ENCODE data around the gene PKP1. TPM values are rescaled to one million over a fixed set of nuclear protein-coding genes. Genes with fewer than 3 reads are reported as not detected.

The PKP1 gene
- total and polyA plus RNA-seq, 2 of the 4 experiments (the other 2 are of a cell fraction) = 0.18 to 0.36 TPM

DNA sequence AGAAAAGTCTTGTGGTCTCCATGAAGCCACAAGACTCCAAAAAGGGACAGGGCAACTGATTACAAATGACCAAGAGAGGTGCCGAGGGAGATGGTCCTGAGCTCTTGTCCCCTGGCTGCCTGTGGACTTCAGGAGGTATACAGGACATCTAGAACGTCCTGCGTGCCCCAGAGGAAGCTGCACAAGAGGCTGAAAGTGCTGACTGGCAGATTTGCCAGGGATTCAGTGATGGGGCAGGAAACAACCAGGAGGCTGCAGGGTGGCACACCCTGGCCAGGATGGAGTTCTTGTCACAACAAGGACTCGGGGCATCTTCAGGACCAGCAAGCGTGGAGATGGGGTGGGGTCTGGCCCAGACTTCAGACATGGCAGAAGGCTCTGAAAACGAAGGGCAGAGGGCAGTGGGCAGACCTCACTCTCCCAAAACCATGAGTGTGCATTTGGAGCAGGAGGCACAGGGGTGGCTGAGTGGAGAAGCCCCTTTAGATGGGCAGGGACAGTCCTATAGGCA is 13.4 kb upstream of the PKP1 start:
- ChIA-PET POLR2A (ENCODE audit: unreplicated experiment) (no interaction called here), CTCF (interaction anchor here (0.8 kb wide), 1 partner anchor 10 kb away, joined by 3 read pairs; no protein-coding TSS in a partner anchor)
- Histone ChIP-seq H2AK5ac (ENCODE audit: low read depth, low read length) (no peak overlapping the region; the same call in 1 of the 2 replicates), H3K18ac (ENCODE audit: low read depth, low read length) (no peak overlapping the region), H3K4me2 (ENCODE audit: low read depth, low read length) (no peak overlapping the region), H3K27me3 (ENCODE audit: control insufficient read depth, insufficient read depth, low read length) (no peaks in the 10 kb centered on the region; the same call in 1 of the 2 replicates), H3K4me1 (ENCODE audit: control insufficient read depth, insufficient read depth, low read length) (peaks cover 12% of the 10 kb centered on the region), H2AFZ (replicated peaks; ENCODE audit: low read length, poor library complexity) (no peak overlapping the region), H3K79me1 (ENCODE audit: low read depth in 1 of 2, low read length in 2 of 2) (no peaks in the 10 kb centered on the region), H3K4ac (ENCODE audit: low read depth, low read length) (no peak overlapping the region; the same call in 1 of the 2 replicates), H3K36me3 (ENCODE audit: control insufficient read depth, insufficient read depth, low read length) (no peaks in the 10 kb centered on the region), H3K27ac (ENCODE audit: insufficient read depth, low read length) (no peak overlapping the region), H3K4me3 (ENCODE audit: insufficient read depth, low read depth, low read length) (no peak overlapping the region), H3K9ac (ENCODE audit: low read depth, low read length) (no peak overlapping the region), H3K9me3 (ENCODE audit: control insufficient read depth, insufficient read depth, low read length) (no peaks in the 10 kb centered on the region), H2AK9ac (replicated peaks; ENCODE audit: low read depth, low read length, poor library complexity) (peak overlapping the region; percentile 77), H4K5ac (ENCODE audit: low read depth, low read length) (no peak overlapping the region), H4K91ac (ENCODE audit: insufficient read depth, low read depth, low read length) (no peak overlapping the region), H2BK5ac (ENCODE audit: low read depth, low read length, poor library complexity, severe bottlenecking) (no peak overlapping the region), H4K8ac (ENCODE audit: low read depth in 2 of 2, low read length in 2 of 2) (no peak overlapping the region), H2BK15ac (ENCODE audit: low read depth, low read length) (no peak overlapping the region), H2BK120ac (ENCODE audit: low read depth, low read length) (no peak overlapping the region), H3K23ac (ENCODE audit: low read depth, low read length) (no peak overlapping the region), H3K14ac (replicated peaks; ENCODE audit: low read depth, low read length) (no peak overlapping the region), H3K56ac (ENCODE audit: extremely low read depth, insufficient read depth, low read length) (no peak overlapping the region), H4K20me1 (ENCODE audit: insufficient read depth, low read length) (no peaks in the 10 kb centered on the region), H2BK20ac (ENCODE audit: low read depth, low read length) (no peak overlapping the region), H3K9me1 (ENCODE audit: insufficient read depth, low read length) (peaks cover 12% of the 10 kb centered on the region)
- BruUV-seq (replicated peaks) = no TSS peak
- TF ChIP-seq MAFK (IDR thresholded peaks at IDR 0.05; ENCODE audit: low read depth, low read length) = peak; percentile 89
- no peak for TF ChIP-seq CEBPB (IDR thresholded peaks at IDR 0.05; ENCODE audit: low read depth, low read length)
- TF ChIP-seq, protein P1, sequence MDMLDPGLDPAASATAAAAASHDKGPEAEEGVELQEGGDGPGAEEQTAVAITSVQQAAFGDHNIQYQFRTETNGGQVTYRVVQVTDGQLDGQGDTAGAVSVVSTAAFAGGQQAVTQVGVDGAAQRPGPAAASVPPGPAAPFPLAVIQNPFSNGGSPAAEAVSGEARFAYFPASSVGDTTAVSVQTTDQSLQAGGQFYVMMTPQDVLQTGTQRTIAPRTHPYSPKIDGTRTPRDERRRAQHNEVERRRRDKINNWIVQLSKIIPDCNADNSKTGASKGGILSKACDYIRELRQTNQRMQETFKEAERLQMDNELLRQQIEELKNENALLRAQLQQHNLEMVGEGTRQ (IDR thresholded peaks at IDR 0.05; ENCODE audit: low read depth, low read length) = no peak
- TF ChIP-seq, protein P2, sequence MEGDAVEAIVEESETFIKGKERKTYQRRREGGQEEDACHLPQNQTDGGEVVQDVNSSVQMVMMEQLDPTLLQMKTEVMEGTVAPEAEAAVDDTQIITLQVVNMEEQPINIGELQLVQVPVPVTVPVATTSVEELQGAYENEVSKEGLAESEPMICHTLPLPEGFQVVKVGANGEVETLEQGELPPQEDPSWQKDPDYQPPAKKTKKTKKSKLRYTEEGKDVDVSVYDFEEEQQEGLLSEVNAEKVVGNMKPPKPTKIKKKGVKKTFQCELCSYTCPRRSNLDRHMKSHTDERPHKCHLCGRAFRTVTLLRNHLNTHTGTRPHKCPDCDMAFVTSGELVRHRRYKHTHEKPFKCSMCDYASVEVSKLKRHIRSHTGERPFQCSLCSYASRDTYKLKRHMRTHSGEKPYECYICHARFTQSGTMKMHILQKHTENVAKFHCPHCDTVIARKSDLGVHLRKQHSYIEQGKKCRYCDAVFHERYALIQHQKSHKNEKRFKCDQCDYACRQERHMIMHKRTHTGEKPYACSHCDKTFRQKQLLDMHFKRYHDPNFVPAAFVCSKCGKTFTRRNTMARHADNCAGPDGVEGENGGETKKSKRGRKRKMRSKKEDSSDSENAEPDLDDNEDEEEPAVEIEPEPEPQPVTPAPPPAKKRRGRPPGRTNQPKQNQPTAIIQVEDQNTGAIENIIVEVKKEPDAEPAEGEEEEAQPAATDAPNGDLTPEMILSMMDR (conservative IDR thresholded peaks at IDR 0.05; ENCODE audit: low read depth, low read length) = no peak
- dilution Hi-C loops (cut with HindIII; ENCODE audit: low sequenced_read_pairs, unreplicated experiment) = no loop called here
- in situ Hi-C loops (cut with MboI; ENCODE audit: low sequenced_read_pairs) = no loop called here
- 80% methylated on average over 1 of the region's 6 CpGs; no CpG with 5 or more reads in 1 of the 2 experiments for WGBS, 2 experiments (ENCODE audit: extremely low coverage in 2 of 2, insufficient read length in 1 of 2)
- intact Hi-C loops (cut with micrococcal nuclease) = loop anchor here (10.0 kb wide), 2 partner anchors 895 to 1165 kb away; partner anchors contain the start of gene PTPN7
- no peak for DNase-seq
- ATAC-seq (ENCODE audit: low read depth) = no peak

All from IMR-90 (cell line).